ENCODE data around the gene SPAG5.
"Not testable (repeated sequence)": the region's sequence is repeated elsewhere in the genome, so short reads cannot be mapped to it uniquely, and the experiment has no call there.

Gene SPAG5

DNA sequence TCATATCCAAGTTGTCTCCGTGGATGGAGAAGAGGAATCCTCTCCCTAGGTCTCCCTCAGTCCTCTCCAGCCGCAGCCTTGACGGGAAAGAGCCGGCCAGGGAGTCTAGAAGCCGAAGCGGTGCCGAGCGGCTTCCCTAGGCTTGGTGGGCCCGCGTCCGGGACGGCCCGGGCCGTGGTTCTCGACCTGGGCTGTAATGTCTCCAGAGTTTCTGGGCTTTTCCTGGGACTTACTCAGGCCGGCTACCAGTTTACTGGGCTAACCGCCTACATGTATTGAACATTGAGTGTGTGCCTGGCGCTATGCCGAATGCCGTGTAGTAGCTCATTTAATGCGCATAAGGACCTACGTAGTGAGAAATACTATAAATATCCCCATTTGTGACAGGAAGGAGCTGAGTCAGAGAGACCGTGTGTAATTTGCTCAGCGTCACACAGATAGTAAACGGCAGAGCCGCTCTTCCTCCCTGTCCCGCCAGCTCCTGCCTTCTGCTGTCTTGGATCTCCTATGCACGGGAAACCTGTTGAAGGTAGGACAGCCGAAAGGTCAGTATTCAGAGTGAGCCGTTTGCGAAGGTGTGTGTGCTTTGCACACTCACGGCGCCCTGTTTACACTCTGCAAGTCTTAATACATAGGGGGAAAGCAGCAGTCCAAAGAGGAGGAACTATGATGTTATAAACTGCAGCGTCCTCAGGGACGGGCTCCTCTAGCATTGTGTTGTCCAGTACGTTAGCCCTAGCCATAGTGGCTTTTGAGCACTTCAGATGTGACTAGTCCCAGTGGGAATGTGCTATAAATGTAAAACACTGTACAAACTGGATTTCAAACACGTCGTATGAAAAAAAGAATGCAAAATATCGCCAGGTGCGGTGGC is 723 bp upstream of the SPAG5 start:
- peak; percentile 73 for DNase-seq

DNA sequence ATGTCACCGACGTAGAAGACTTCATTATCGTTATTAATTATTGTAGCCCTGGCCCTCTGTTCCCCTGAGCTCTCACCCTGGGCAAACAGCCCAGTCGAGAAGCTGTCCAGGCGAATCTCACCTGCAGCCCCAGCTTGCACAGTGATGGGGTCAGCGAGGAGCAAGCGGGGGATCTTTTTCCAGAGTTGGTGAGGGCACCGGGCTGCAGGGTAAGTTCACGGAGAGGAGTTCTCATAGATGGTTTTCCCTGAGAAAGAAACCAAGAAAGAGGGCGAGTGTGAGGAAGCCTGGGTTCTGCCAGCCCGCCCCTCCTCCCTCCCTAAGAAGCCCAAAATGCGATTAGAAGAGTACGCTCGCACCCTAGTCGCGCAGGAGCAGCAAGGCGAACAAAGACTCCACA is 436 bp downstream of the SPAG5 start:
- no peak for DNase-seq

GRCh38 chr17:28597606-28598383 is 1.0 kb downstream of the SPAG5 start:
- no peak for DNase-seq

GRCh38 chr17:28592260-28592659 is 6.6 kb downstream of the SPAG5 start:
- DNase-seq = no peak

GRCh38 chr17:28585851-28586250 is 13.0 kb downstream of the SPAG5 start:
- DNase-seq = no peak

GRCh38 chr17:28584434-28584833 is 14.4 kb downstream of the SPAG5 start:
- no peak for DNase-seq

DNA sequence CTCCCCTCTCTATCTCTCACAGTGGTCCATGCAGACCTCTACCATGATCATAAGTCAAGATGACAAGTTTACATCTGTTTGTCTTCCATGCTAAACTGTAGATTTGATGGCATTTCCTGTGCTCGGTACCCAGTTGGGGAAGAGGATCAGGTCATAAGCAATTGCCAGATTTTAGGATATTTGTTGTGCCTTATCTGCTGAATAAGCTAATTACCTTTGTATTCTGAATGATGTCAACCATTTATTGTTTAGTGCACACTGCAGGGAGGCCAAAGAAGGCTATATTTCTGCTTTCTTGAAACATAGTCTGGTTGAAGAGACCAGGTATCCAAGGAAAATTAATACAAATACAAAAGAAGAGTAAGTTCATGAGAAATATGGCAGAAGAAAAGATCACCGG is 16.3 kb downstream of the SPAG5 start:
- DNase-seq = no peak

- no peak for DNase-seq
Measured at GRCh38 chr17:28580959-28581358, 17.9 kb downstream of the SPAG5 start.

DNA sequence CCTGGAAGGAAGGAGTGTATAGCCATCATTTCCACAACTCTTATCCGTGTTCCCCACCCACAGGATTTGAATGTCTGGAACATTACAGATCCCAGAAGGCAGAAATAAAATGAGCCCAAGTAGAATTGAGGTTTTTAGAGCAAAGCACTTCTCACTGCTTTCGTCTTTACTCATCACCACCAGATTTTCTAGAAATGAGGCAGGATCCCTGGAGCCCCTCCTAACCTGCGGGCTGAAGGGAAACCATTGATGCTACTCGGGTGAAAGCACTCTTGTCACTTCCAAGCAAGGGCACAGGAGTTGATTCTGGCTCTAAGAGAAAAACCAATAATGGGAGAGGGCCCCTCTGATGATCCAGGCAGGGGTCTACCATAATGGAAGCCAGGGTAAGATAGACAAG is 19.3 kb downstream of the SPAG5 start:
- DNase-seq = peak; percentile 88

- no peak for DNase-seq
Measured at GRCh38 chr17:28578246-28579195, 20.3 kb downstream of the SPAG5 start.

GRCh38 chr17:28577466-28577824 is 21.4 kb downstream of the SPAG5 start:
- DNase-seq = no peak

DNA sequence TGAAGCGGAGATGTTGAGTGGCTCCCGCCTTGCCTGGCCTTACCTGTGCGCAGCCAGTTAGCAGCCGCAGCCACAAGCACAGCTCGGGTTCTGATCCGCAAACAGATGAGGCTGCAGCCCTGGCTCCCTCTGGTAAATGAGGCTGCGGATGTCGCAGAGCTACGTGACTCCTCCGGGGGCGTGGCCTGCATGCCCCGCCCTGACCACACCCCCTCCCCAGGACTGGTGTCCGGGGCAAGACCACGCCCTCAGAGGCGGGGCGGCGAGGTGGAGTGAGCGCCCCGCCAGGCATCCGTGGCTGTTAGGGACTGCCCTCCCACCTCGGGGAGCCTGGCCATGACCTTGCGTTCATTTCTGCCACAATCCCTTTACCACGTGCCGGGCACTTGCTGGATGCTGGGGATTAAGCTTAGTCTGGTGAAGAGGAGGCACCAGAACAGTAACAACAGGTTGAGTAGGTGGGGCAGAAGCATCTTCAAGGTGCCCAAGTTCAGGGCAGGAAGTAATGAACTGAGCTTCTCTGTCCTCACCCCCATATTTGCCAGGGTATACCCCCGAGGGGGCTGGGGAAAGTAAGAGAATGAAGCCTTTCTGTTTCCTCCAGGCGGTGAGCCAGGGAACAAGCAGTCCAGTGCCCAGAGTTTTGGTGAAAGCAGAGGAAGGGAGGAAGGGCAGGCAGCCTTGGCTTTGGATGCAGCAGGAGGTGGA is 21.9 kb downstream of the SPAG5 start, which contains the start of gene ALDOC:
TSS of gene ALDOC (minus strand) at position 138 of the 708 bp plus-strand sequence. CDS start 1,363 bp downstream, outside the sequence.
- DNase-seq = peak; percentile 98

DNA sequence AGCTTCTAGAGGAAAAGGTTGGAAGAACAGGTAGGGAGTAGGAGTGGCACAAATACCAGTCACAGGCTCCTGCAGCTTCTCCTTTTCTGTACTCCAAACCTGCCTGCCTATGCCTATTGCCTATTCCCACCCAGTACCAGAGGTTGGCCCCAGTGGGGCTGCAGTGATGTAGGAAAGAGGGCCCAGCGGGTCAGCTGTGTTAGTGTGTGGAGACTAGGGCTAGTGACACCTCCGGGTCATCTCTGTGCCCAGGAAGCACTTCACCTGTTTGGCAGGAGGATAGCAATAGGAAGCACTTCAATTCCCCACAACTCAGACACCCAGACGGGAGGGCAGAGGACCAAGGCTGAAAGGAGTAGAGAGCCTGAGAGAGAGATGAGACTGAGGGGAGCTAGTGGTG is 22.8 kb downstream of the SPAG5 start:
- not testable (repeated sequence) for DNase-seq

GRCh38 chr17:28575126-28575795 is 23.6 kb downstream of the SPAG5 start:
- no peak for DNase-seq

GRCh38 chr17:28574526-28574925 is 24.3 kb downstream of the SPAG5 start:
- no peak for DNase-seq

DNA sequence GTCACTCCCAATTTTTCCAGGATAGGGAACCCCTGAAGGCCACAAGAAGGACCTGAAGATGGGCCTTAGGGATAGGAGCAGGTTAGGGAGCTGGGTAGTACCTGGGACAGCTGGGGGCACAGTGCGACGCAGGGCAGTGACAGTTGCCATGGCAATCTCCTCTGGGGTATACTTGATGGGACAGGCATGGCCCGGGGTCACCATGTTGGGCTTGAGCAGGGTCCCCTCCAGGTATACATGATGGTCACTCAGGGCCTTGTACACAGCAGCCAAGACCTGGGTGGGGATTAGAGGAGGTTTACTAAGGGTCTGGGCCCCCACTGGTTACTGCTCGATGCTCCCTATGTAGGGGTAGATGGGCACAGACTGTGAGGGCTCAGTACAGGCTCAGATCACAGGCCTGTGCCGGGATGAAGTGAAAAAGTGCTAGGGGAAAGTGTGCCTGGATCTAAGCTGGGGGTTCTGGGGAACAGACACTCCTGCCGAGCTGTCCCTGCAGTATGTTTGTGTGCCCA is 24.8 kb downstream of the SPAG5 start:
- DNase-seq = no peak

GRCh38 chr17:28573521-28573920 is 25.3 kb downstream of the SPAG5 start:
- DNase-seq = no peak

- no peak for DNase-seq
Measured at GRCh38 chr17:28573040-28573380, 25.8 kb downstream of the SPAG5 start.

DNA sequence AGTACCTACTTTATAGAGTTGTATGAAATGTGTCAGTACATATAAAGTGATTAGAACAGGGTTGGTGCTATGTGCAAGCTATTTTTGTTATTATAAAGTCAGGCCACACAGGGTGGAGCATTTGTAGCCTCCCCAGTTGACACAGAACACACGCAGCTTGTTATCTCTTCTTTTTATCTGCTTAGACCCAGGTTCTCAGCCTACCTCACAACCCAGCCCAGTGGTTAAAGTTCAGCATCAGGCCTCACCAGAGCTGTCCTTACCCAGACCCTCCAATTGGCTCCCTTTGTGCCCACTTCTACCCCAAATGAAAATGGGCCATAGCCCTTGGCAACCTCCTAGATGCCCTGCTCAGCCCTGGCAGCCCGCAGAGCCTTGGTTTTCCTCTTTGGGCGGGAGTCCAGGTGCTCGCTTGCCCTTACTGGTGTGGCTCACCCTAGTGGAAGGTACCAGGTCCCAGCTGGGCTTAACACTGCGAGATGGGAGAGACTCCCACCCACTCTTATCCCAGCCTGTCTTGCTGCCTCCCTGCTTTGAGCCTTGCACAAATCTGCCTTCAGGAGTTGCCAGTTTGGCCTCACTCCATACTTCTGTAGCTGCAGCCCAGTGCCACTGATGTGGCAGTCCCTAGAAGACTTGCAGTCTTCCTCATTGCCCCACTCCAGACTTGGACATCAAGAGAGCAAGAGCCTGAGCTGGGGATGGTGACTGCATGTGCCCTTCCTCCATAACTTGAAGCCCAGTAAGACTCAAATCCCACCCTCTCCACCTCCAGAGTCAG is 26.4 kb downstream of the SPAG5 start:
- DNase-seq = no peak

DNA sequence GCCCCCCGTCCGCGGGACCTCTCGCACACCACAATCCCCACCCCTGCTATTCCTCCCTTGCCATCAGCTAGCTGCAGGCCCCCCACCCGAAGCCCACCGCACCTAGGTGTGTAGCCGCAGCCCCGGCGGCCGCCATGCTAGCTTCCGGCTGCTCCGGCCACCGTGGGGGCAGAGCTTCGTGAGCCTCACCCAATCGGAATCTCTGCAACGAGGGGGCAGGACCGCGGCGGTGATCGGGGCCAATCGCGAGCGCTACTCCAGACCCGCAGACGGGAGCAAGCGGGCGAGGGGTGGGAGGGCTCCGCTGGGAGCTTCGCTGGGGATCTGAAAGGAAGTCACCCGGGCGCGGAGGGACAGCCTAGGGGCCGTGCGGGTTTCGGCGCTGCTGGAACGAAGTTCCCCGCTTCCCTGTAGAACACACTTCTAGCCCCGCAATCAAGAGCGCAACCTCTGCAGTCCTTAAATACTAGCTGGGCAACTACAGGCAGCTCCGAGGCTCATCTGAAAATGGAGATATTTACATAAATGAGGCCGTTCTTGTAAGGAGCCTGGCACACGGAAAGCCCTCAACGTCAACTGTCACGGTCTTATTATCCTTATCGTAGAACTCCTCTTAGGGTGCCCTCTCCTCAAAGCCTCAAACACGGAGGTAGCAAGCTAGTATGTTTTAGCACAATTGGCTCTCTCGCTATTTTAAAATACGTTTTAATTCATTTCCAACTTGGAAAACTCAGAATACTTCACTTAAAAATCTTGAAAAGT is 27.3 kb downstream of the SPAG5 start, which contains the start of gene PIGS:
TSS of gene PIGS (minus strand) at position 164 of the 762 bp plus-strand sequence. CDS start at position 136, 28 bp downstream.
- peak; percentile 97 for DNase-seq
